KBM-7 (cell line): ENCODE results near the gene SENP1.

Experiments used
- DNase-seq: peaks from one replicate; pipeline ENCODE4 v3.0.0-alpha.2; 2015
- in situ Hi-C: fragments of 300-500 bp; cut with MboI; formaldehyde crosslinking; loops from 2 replicates; pipeline ENCODE4 v1.14.3; 2020; ENCODE audit warnings: low sequenced_read_pairs, low pct_unique_long_range_greater_than_20kb, mixed read lengths

Gene SENP1

DNA sequence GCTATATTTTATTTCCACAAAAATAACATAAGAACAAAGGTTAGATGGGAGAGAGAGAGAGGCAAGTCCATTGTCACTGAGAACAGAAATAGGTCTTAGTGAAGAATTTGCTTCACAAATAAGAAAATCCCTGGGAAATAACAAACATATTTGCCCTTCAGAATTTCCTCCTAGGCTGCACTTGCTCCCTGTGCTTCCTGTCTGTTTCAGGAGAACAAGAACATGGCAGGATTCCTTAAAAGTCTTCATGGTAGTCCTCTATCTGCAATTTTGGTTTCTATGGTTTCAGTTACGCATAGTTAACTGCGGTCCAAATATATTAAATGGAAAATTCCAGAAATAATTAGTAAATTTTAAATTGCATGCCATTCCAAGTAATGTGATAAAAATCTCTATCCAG, 34.1 kb downstream of the SENP1 start:
- in situ Hi-C loops: no loop called here
- no peak for DNase-seq

DNA sequence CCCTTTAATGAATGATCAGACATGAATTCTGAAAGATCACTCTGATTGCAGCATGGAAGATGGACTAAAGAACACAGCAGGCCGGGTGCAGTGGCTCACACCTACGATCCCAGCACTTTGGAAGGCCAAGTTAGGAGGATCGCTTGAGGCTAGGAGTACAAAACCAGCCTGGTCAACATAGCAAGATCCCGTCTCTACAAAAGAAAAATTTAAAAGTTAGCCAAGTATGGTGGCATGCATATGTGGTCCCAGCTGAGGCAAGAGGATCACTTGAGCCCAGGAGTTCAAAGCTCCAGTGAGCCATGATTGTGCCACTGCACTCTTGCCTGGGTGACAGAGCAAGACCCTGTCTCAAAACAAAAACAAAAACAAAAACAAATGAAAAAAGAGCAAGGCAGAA, 35.1 kb downstream of the SENP1 start:
- in situ Hi-C loops: no loop called here
- DNase-seq: no peak

DNA sequence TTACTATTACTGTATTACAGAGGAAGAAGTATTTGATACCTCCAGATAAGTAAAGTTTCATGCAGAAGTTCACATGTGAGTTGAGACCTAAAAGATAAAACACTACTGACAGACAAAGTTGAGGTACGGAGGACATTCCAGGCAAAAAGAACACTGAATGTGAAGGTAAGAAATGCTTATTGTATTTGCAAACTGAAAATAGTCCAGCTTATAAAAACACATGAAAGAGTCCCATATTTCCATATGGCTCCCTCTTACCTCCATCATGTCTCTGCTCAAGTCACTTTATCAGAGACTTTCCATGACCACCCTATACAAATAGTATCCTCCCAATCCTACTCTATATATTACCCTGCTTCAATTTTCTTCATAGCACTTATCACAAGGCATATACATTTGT, 35.8 kb downstream of the SENP1 start:
- in situ Hi-C loops: no loop called here
- DNase-seq: no peak

GRCh38 chr12:48069241-48069640, 36.6 kb downstream of the SENP1 start:
- in situ Hi-C loops: no loop called here
- DNase-seq: no peak

- in situ Hi-C loops: no loop called here
- DNase-seq: no peak
Observed at GRCh38 chr12:48068457-48068856, 37.4 kb downstream of the SENP1 start.

DNA sequence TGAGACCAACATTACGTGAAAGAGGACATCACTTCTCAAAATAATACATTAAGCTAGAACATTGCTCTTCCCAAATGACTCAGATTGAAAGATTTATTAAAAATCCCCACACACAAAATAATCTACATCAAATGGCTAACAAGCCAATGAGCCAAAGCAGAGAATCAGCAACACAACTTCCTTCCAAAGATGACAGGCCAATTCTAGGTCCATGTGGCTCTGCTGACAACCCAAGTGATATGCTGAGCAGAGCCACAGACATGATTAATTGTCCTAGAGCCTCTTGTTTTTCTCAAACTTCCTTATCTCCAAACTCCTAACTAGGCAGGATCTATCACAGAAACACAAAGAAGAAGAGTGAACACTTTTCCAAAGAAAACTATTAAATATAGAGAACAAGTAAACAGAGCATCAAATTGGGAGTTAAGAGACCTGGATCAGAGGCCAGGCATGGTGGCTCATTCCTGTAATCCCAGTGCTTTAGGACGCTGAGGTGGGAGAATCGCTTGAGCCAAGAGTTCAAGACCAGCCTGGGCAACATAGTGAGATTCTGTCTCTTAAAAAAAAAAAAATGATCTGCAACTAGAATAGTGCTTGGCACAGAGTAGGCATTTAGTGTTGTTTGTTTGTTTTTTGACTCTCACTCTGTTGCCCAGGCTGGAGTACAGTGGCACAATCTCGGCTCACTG, 38.5 kb downstream of the SENP1 start:
- no peak for DNase-seq
- in situ Hi-C loops: no loop called here

GRCh38 chr12:48065041-48065440, 40.8 kb downstream of the SENP1 start:
- in situ Hi-C loops: no loop called here
- DNase-seq: no peak

DNA sequence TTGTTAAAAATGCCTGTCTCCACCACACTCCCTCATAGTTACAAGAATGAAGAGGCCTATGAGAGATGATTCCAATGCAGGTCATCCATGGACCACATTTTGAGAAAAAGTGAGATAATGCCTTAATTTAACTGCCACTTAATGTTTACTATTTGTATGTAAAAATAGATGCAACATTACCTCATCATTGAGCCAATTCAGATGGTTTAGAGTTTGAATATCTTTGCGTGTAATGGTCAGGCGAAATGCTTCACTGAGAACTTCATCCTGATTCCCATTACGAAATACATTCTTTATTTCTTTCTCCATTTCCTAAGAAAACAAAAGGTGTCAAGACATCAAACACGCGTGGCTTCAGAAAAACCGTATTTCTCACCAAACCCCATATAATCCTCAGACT, 42.3 kb downstream of the SENP1 start:
- in situ Hi-C loops: no loop called here
- DNase-seq: no peak

- in situ Hi-C loops: no loop called here
- DNase-seq: no peak
Observed at GRCh38 chr12:48061938-48062719, 43.8 kb downstream of the SENP1 start.

DNA sequence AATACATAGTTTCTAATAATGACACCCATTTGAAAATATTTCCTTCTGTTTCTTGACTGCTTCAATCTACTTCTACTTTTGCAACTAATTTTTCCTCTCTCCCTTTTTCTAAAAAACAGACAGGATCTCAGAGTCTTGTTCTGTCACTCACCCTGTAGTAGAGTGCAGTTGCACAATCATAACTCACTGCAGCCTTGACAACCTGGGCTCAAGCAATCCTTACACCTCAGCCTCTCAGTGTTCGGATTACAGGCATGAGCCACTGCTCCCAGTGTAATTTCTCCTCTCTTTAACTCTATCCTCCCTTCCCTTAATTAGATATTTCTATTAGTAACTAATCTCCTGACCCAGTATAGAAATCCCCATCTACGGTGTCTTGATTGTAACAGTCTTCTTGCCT, 45.4 kb downstream of the SENP1 start:
- no peak for DNase-seq
- in situ Hi-C loops: no loop called here

GRCh38 chr12:48058771-48059170, 47.1 kb downstream of the SENP1 start:
- in situ Hi-C loops: no loop called here
- DNase-seq: no peak

DNA sequence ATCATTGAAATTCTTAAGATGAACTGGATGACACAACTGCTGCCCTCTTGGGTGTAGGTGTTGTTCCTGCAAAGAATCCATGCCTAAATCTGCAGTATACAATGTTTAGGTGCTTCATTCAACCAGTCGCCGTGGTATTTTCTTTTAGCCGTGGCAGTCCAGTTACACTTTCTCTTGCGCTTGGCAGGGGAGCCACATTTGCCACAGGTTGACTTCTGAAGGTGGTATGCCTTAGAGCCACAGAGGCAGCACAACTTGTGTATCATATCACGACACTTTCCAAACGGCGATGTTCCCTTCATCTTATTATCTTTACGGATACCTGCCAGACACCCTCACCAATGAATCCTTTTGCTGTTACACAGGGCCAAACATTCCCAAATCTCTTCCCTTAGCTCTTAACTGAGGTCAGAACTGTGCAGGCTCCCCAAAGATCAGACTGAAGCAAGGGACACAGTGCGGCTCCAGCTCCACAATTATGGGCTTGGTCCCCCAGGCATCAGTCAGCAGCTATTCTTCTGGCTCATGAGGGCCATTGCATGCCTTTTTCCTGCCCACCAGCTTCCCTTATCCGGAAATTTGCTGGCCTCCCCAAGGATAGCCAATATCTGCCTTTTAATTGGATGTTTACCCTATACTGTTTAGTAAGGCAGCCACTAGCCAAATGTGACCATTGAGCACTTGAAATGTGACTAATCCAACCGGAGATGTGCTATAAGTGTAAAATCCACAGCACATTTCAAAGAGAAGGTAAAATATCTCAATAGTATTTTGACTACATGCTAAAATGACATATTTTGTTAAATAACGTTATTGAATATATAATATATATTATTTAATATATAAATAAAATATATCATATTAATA, 50.7 kb downstream of the SENP1 start:
- in situ Hi-C loops: no loop called here
- DNase-seq: peak; percentile 27

DNA sequence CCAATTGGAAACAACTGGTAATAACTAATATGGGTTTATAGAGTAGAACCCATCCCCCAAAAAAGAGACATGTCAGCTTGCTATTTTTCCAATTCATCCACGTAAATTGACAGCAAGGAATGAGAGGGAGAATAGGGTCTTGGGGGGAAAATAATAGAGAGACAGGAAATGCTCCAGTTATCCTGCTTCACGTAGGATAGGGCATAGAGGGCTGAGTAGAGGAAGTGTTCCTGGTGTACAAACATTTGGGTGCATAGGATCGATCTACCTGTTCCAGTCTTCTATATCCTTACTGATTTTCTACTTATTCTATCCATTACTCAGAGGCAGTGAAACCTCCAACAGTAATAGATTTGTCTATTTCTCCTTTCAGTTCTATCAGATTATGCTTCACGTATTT, 52.0 kb downstream of the SENP1 start:
- DNase-seq: no peak
- in situ Hi-C loops: no loop called here

GRCh38 chr12:48053122-48053521, 52.8 kb downstream of the SENP1 start:
- DNase-seq: no peak
- in situ Hi-C loops: no loop called here

DNA sequence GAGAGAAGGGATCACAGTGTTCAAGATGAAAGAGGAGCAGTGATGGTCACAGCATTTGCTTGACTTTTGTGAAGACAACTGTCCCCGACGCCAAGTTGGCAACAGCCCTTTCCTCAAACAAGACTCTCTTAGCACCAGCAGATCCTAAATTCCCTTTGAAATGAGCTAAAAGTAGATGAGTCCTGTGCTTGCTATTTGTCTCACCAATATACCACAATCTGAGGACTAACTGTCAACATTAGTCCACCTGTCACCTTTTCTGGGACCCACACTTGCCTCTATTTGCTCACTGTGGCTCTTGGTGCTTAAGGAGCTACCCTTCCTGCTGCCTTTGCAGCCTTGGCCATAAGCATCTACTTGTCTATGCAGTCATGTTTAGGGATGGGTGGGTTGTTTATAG, 54.2 kb downstream of the SENP1 start:
- DNase-seq: no peak
- in situ Hi-C loops: no loop called here

GRCh38 chr12:48050174-48050573, 55.7 kb downstream of the SENP1 start:
- no peak for DNase-seq
- in situ Hi-C loops: no loop called here

DNA sequence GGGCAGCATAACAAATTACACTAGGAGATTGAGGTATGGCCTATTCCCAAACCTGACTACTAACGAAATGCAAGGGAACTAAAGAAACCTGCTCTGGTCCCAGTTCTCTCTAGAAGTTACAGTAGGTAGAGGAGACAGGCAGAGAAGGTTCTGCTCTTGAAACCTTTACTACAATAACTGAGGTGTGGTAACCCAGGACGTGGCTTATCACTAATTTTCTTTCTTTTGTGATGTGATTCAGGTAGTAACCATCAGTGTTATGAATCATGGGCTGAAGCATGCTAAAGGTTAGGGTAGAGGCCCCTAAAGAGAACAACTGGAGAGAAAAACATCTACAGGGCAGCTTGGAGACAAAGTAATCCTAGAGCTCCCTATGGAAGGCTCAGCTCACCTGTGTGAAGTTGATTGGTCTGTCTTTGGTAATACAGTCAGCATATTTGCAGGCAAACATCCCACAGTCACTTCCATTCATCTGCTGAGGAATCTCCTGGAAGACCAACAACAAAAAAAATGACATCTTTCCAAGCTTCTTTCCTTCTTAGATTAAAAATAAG, 59.8 kb downstream of the SENP1 start:
- no peak for DNase-seq
- in situ Hi-C loops: no loop called here

DNA sequence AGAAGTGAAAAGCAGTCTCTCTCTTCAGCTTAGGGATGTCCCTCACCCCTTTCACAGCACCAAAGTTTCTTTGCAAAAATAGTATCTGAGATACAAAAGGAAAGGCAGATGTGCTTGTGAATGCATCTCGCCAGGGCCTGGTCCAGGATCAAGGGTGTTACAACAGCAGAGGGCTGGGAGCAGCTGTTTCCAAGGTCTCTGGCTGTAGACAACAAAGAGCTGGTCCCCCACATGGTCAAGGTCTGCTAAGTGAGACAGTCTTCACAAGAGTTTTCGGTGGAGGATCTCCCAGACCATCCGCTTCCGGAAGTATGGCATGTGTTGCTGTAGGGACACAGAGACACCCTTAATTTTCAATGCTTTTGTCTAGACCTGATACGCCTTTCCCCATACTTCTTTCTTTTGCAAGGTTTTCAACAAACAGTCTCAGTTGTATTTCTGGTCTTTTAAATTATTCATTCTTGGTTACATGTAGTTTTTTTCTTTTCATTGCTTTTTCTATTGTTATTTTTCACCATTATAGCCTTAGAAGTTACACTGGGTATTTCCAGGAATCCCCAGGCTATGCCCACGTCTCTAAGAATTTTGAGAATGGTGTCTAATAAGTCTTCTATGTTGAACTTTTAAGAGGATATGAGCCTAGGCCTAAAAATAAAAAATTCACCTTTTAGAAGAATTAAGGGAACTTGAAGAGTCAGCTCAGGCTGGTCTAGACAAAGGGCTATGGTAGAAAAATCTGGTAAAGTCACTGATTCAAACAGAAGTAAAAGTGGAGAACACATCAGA, 60.6 kb downstream of the SENP1 start:
- in situ Hi-C loops: no loop called here
- DNase-seq: no peak

GRCh38 chr12:48044396-48044795, 61.5 kb downstream of the SENP1 start:
- no peak for DNase-seq
- in situ Hi-C loops: no loop called here
